ENCODE data around the gene SNRPF.

SNRPF gene

GRCh38 chr12:95857156-95857555, 1.6 kb upstream of the SNRPF start:
- Histone ChIP-seq H3K4me3 (no peak overlapping the region), H3K9me3 (replicated peaks in 1 of 11) (peaks cover 0 to 17% (median 13%) of the 10 kb centered on the region in 11 experiments; a peak in 19 of 22 replicates), H3K4me1 (peaks cover 11 to 24% (median 22%) of the 10 kb centered on the region in 10 experiments), H3K27ac (no peak overlapping the region), H3K9ac (no peak overlapping the region), H3K36me3 (peaks cover 12 to 21% (median 18%) of the 10 kb centered on the region in 11 experiments), H4K20me1 (peaks cover 0 to 22% (median 15%) of the 10 kb centered on the region in 11 experiments; a peak in 11 of 22 replicates), H3K4me2 (no peak overlapping the region), H3K27me3 (peaks cover 0 to 15% (median 8%) of the 10 kb centered on the region in 11 experiments; a peak in 12 of 22 replicates)
- TF ChIP-seq Cebpa-rat (IDR thresholded peaks at IDR 0.05), result no peak

- peaks cover 19 to 28% (median 25%) of the 10 kb centered on the region in 11 experiments for H3K36me3 ChIP-seq
- H3K27ac ChIP-seq, result no peak overlapping the region
- no peak for TF ChIP-seq Cebpa-rat (IDR thresholded peaks at IDR 0.05)
- H3K4me2 ChIP-seq, result peak overlapping the region; percentile 76 to 94 (median 90); a peak in 20 of 22 replicates
- H4K20me1 ChIP-seq, result peaks cover 0 to 29% (median 19%) of the 10 kb centered on the region in 11 experiments; a peak in 11 of 22 replicates
- H3K4me3 ChIP-seq, result peak overlapping the region in 2 of 10 experiments; percentile 80 to 83; a peak in 2 of 20 replicates
- H3K4me1 ChIP-seq, result peaks cover 10 to 21% (median 16%) of the 10 kb centered on the region in 10 experiments
- H3K27me3 ChIP-seq, result peaks cover 0 to 15% (median 8%) of the 10 kb centered on the region in 11 experiments; a peak in 12 of 22 replicates
- peaks cover 0 to 24% (median 20%) of the 10 kb centered on the region in 11 experiments; a peak in 19 of 22 replicates for H3K9me3 ChIP-seq (replicated peaks in 1 of 11)
- no peak overlapping the region for H3K9ac ChIP-seq
These were observed 953 bp upstream of the SNRPF start for GRCh38 chr12:95857799-95858198.

DNA sequence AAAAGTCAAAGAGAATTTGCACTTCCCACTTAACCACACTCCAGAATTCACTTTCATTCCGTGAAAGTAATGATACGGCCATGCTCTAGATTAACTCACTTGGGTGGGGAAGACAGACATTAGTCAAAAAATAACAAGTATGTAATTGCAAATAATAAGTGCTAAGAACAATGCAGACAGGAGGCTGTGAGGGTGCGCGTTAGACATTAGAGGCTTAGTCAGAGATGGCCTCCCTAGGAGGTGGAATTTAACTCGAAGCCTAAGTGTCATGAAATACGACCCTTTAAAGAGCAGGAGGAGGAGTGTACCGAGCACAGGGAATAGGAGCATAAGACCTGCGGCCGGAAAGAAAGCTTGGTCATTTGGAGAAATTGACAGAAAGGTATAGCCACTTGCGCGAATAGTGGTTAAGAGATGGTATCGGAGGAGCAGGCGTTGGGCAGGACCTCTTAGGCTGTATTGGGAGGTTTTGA, 628 bp downstream of the SNRPF start:
- peaks cover 0 to 25% (median 22%) of the 10 kb centered on the region in 11 experiments; a peak in 19 of 22 replicates for H3K9me3 ChIP-seq (replicated peaks in 1 of 11)
- peaks cover 34 to 44% (median 41%) of the 10 kb centered on the region in 11 experiments for H3K36me3 ChIP-seq
- H3K27ac ChIP-seq, result peak overlapping the region; percentile 72 to 94 (median 90)
- H3K4me1 ChIP-seq, result peaks cover 10 to 21% (median 16%) of the 10 kb centered on the region in 10 experiments
- peaks cover 0 to 44% (median 34%) of the 10 kb centered on the region in 11 experiments; a peak in 15 of 22 replicates for H4K20me1 ChIP-seq
- H3K4me2 ChIP-seq, result peak overlapping the region; percentile 76 to 95 (median 89)
- peaks cover 0 to 15% (median 8%) of the 10 kb centered on the region in 11 experiments; a peak in 12 of 22 replicates for H3K27me3 ChIP-seq
- peak overlapping the region; percentile 85 to 94 (median 91) for H3K9ac ChIP-seq
- TF ChIP-seq Cebpa-rat (IDR thresholded peaks at IDR 0.05), result no peak
- peak overlapping the region; percentile 65 to 85 (median 82) for H3K4me3 ChIP-seq

DNA sequence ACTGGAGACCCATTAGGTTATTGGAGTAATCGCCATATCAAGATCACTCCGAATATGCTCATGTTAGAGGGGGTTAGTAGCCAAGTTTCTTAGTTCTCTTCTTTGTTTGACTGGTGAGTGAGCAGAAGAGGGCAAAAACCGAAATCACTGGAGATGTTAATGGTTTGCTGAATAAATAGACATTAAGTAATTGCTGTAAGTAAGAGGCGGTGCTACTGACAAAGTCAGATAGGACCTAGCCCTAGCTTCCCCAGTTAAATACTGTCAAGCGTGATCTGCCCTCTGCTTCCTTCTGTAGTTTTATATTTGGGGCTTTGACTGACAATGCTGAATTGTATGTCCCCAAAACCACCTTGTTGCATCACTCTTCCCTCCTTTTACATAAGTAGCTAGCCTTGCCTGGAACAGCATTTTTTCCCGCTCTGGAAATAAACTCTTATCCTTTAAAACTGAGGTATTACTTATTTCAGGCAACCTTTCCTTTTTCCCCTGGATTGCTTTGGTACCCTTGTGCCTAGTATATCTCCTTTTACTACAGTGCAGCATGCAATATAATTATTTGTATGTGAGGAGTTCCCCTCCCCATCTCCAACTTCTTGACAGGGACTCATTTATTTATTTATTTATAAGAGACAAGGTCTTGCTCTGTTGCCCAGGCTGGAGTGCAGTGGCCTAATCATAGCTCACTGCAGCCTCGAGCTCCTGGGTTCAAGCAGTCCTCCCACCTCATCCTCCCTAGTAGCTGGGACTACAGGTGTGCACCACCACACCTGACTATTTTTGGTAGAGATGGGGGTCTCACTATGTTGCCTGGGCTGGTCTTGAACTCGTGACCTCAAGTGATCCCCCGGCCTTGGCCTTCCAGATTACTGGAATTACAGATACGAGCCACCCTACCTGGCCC, 1.4 kb downstream of the SNRPF start:
- H3K4me1 ChIP-seq, result peaks cover 10 to 21% (median 16%) of the 10 kb centered on the region in 10 experiments
- H3K36me3 ChIP-seq, result peaks cover 42 to 52% (median 49%) of the 10 kb centered on the region in 11 experiments
- H3K9ac ChIP-seq, result peak overlapping the region; percentile 85 to 94 (median 91)
- peak overlapping the region in 9 of 11 experiments; percentile 87 to 94 (median 90); a peak in 16 of 22 replicates for H3K27ac ChIP-seq
- H4K20me1 ChIP-seq, result peaks cover 0 to 53% (median 39%) of the 10 kb centered on the region in 11 experiments; a peak in 15 of 22 replicates
- H3K4me3 ChIP-seq, result peak overlapping the region; percentile 65 to 85 (median 82)
- peak overlapping the region; percentile 76 to 95 (median 89) for H3K4me2 ChIP-seq
- TF ChIP-seq Cebpa-rat (IDR thresholded peaks at IDR 0.05), result no peak
- H3K27me3 ChIP-seq, result peaks cover 0 to 15% (median 8%) of the 10 kb centered on the region in 11 experiments; a peak in 12 of 22 replicates
- H3K9me3 ChIP-seq (replicated peaks in 1 of 11), result peaks cover 0 to 25% (median 22%) of the 10 kb centered on the region in 11 experiments; a peak in 19 of 22 replicates

- Histone ChIP-seq H3K9ac (no peak overlapping the region), H3K4me3 (peak overlapping the region in 1 of 10 experiments; percentile 1; a peak in 1 of 20 replicates), H4K20me1 (peaks cover 0 to 56% (median 42%) of the 10 kb centered on the region in 11 experiments; a peak in 15 of 22 replicates), H3K36me3 (peaks cover 58 to 70% (median 67%) of the 10 kb centered on the region in 11 experiments), H3K9me3 (replicated peaks in 1 of 11) (peaks cover 0 to 25% (median 22%) of the 10 kb centered on the region in 11 experiments; a peak in 19 of 22 replicates), H3K27me3 (peaks cover 0 to 15% (median 8%) of the 10 kb centered on the region in 11 experiments; a peak in 12 of 22 replicates), H3K27ac (no peak overlapping the region), H3K4me2 (no peak overlapping the region), H3K4me1 (peaks cover 10 to 21% (median 16%) of the 10 kb centered on the region in 10 experiments)
- no peak for TF ChIP-seq Cebpa-rat (IDR thresholded peaks at IDR 0.05)
These were observed 3.3 kb downstream of the SNRPF start for GRCh38 chr12:95862038-95862437.

DNA sequence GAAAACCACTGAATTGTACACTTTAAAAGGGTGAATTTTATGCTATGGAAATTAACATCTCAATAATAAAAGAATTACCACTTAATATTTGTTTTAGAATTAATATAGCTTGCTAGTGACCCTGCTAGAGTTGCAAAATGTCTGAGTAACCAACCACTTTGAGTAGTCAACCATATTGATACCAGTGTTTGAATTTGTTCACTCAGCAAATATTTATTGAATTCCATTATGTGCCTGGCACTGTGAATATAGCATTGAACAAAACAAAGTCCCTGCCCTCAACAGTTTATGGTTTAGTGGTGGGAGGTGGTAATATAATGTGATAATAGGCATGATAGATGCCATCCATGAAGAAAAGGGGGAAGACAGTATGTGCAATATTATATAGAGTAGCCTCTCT, 4.6 kb downstream of the SNRPF start:
- Histone ChIP-seq H3K4me3 (no peak overlapping the region), H3K27me3 (peaks cover 0 to 2% (median 0%) of the 10 kb centered on the region in 11 experiments; a peak in 4 of 22 replicates), H3K9ac (no peak overlapping the region), H3K4me2 (no peak overlapping the region), H3K36me3 (peaks cover 66 to 83% (median 80%) of the 10 kb centered on the region in 11 experiments), H3K27ac (no peak overlapping the region), H3K9me3 (replicated peaks in 1 of 11) (peaks cover 0 to 25% (median 22%) of the 10 kb centered on the region in 11 experiments; a peak in 19 of 22 replicates), H4K20me1 (peaks cover 0 to 67% (median 43%) of the 10 kb centered on the region in 11 experiments; a peak in 15 of 22 replicates), H3K4me1 (peaks cover 10 to 17% (median 13%) of the 10 kb centered on the region in 10 experiments)
- no peak for TF ChIP-seq Cebpa-rat (IDR thresholded peaks at IDR 0.05)

- no peak overlapping the region for H3K27ac ChIP-seq
- no peak overlapping the region for H3K9ac ChIP-seq
- no peak for TF ChIP-seq Cebpa-rat (IDR thresholded peaks at IDR 0.05)
- no peaks in the 10 kb centered on the region for H3K27me3 ChIP-seq
- H3K4me1 ChIP-seq, result no peaks in the 10 kb centered on the region; a peak in 1 of 20 replicates
- H4K20me1 ChIP-seq, result peaks cover 0 to 16% (median 0%) of the 10 kb centered on the region in 11 experiments; a peak in 4 of 22 replicates
- H3K4me2 ChIP-seq, result no peak overlapping the region
- peaks cover 0 to 5% (median 0%) of the 10 kb centered on the region in 11 experiments; a peak in 7 of 22 replicates for H3K9me3 ChIP-seq (replicated peaks in 1 of 11)
- peaks cover 32 to 95% (median 77%) of the 10 kb centered on the region in 11 experiments for H3K36me3 ChIP-seq
- no peak overlapping the region for H3K4me3 ChIP-seq
These were observed 12.1 kb downstream of the SNRPF start for GRCh38 chr12:95870897-95871296.

- H3K9me3 ChIP-seq (replicated peaks in 1 of 11), result peaks cover 0 to 24% (median 20%) of the 10 kb centered on the region in 11 experiments; a peak in 19 of 22 replicates
- H3K4me2 ChIP-seq, result no peak overlapping the region
- H3K4me1 ChIP-seq, result no peaks in the 10 kb centered on the region
- H3K27ac ChIP-seq, result no peak overlapping the region
- no peaks in the 10 kb centered on the region for H4K20me1 ChIP-seq
- no peak for TF ChIP-seq Cebpa-rat (IDR thresholded peaks at IDR 0.05)
- no peaks in the 10 kb centered on the region for H3K27me3 ChIP-seq
- H3K36me3 ChIP-seq, result peaks cover 12 to 72% (median 48%) of the 10 kb centered on the region in 11 experiments
- H3K4me3 ChIP-seq, result no peak overlapping the region
- H3K9ac ChIP-seq, result no peak overlapping the region
These were observed 15.7 kb downstream of the SNRPF start for GRCh38 chr12:95874452-95874851.

Data from BLaER1 treated with 17β-estradiol and CSF1 and Interleukin-3, amounts not matched to agents 10 nM and 100 nM (cell line).